GM12874 (cell line): Measurements from ENCODE around the gene C6orf47.

ENCODE experiments used
- CTCF ChIP-seq: IDR thresholded peaks from 2 replicates; pipeline ENCODE4 v1.5.1; 2011; ENCODE audit warnings: low read depth, mild to moderate bottlenecking, control low read depth, low read length, moderate library complexity; ENCODE audit not compliant: insufficient read depth

Gene C6orf47

DNA sequence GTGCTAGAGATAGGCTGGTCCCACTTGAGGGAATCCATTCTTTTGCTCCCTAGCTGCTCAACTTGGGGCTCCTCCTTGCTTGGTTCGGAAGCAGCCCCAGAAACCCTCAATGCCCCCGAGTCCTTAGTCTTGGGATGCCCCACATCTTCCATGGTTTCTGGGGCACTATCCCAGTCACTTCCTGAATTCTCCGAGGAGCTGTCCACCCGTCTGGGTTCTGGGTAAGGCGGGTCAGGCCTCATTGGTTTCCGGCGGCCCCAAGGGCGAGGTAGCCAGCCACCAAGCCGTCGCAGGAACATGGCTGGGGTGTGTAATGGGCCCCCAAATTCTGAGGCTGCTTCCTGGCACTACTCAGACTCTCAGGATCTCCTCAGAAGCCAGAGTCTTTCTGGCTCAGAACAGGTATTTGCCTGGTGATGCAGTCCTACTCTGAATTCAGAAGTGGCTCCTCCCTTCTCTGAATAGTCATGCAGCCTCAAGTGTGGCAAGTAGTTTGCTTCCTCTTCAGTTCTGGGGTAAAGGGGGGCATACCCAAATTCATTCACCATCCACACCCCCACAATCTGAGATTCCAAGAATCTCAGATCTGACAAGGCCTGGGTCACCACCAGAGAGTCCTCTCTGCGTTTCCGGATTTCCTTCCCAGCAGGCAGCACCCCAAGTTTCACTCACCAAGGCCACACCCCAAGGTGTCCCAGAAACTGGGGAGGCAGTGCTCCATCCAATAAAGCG lies 763 bp downstream of the C6orf47 start:
- TF ChIP-seq CTCF, result no peak

GRCh38 chr6:31658983-31659648 lies 1.5 kb downstream of the C6orf47 start:
- TF ChIP-seq CTCF, result no peak

DNA sequence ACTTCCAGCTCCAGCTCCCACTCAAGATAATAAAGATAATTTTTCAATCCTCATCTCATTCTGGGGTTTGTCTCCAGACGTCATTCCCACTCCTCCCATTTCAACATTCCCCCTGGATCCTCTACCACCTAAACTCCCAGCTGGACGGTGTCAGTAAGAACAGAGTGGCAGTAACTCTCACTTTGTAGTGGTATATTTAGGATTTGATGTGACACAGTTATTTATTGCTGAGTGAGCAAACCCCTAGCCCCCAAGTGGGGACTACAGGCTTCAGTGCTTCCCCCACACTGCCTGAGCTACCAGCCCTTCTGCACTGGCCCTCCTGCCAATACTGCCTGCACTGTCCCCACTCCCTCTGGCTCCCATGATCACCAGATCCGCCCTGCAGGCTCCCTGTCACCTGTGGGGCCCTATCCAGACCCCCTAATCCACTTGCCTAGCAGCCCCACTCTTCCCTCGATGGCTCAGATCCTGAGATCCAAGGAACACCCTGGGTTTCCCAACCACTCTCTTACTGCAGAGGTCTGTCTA lies 2.4 kb downstream of the C6orf47 start:
- TF ChIP-seq CTCF, result no peak

GRCh38 chr6:31657406-31658157 lies 3.0 kb downstream of the C6orf47 start:
- TF ChIP-seq CTCF, result no peak

- no peak for TF ChIP-seq CTCF
These were observed 5.0 kb downstream of the C6orf47 start, which contains the start of gene APOM for GRCh38 chr6:31655349-31656237. APOM (plus strand) TSS chr6:31655894; CDS start chr6:31655967, 73 bp downstream.

- TF ChIP-seq CTCF, result no peak
These were observed 5.8 kb downstream of the C6orf47 start for GRCh38 chr6:31654574-31655348.
